Neutrophil (primary cell): Measurements from ENCODE around the gene NSUN7.
A peak's percentile ranks its signal among the peaks of the same experiment; 100 is the strongest.

Experiments
- H3K27ac ChIP-seq: fragments of 200-600 bp; sonication (generic); 2 replicates; pipeline ENCODE4 v1.5.1; 2016; ENCODE audit warnings: mild to moderate bottlenecking, moderate library complexity
- H3K27me3 ChIP-seq: fragments of 200-600 bp; sonication (generic); 2 replicates; pipeline ENCODE4 v1.6.0; 2016; ENCODE audit warnings: mild to moderate bottlenecking
- H3K36me3 ChIP-seq: fragments of 200-600 bp; sonication (generic); 2 replicates; pipeline ENCODE4 v1.5.1; 2017
- H3K4me1 ChIP-seq, 2 experiments: fragments of 200-600 bp in 1 of 2; sonication (generic) in 1 of 2; 1 replicate in 1 of 2; 2 replicates in 1 of 2; pipeline versions ENCODE4 v1.5.1 to v1.6.1; 2013 to 2016; ENCODE audit warnings: low read depth in 1 of 2, low read length in 1 of 2, mild to moderate bottlenecking in 1 of 2, moderate library complexity in 1 of 2; ENCODE audit not compliant: control insufficient read depth in 1 of 2, insufficient read depth in 1 of 2
- H3K4me3 ChIP-seq, 2 experiments: fragments of 200-600 bp in 1 of 2; sonication (generic) in 1 of 2; 1 replicate in 1 of 2; 2 replicates in 1 of 2; pipeline ENCODE4 v1.5.1; 2013 to 2016; ENCODE audit warnings: low read depth in 1 of 2, low read length in 1 of 2, mild to moderate bottlenecking in 1 of 2, moderate library complexity in 1 of 2
- H3K9me3 ChIP-seq: fragments of 200-600 bp; sonication (generic); 2 replicates; pipeline ENCODE4 v1.5.1; 2016
- CTCF ChIP-seq: fragments of 200-600 bp; sonication (generic); IDR thresholded peaks from 2 replicates; pipeline ENCODE4 v1.5.1; 2016; ENCODE audit warnings: antibody characterized with exemption

NSUN7 gene

GRCh38 chr4:40856840-40857362, 107.1 kb downstream of the NSUN7 start:
- no peaks in the 10 kb centered on the region for H3K9me3 ChIP-seq
- H3K27ac ChIP-seq = no peak overlapping the region
- peaks cover 12% of the 10 kb centered on the region for H3K27me3 ChIP-seq
- H3K4me1 ChIP-seq = peaks cover 15 to 24% of the 10 kb centered on the region in 2 experiments
- TF ChIP-seq CTCF = no peak
- no peaks in the 10 kb centered on the region for H3K36me3 ChIP-seq
- peak overlapping the region; percentile 60 to 62 for H3K4me3 ChIP-seq

- no peak overlapping the region for H3K27ac ChIP-seq
- H3K9me3 ChIP-seq = no peaks in the 10 kb centered on the region
- H3K36me3 ChIP-seq = no peaks in the 10 kb centered on the region
- no peak overlapping the region for H3K4me3 ChIP-seq
- TF ChIP-seq CTCF = no peak
- peaks cover 12% of the 10 kb centered on the region for H3K27me3 ChIP-seq
- peaks cover 15 to 24% of the 10 kb centered on the region in 2 experiments for H3K4me1 ChIP-seq
These were observed 108.2 kb downstream of the NSUN7 start for GRCh38 chr4:40857956-40858355.

- Histone ChIP-seq H3K9me3 (no peaks in the 10 kb centered on the region), H3K27me3 (peaks cover 12% of the 10 kb centered on the region), H3K36me3 (no peaks in the 10 kb centered on the region), H3K27ac (no peak overlapping the region), H3K4me1 (peaks cover 15 to 24% of the 10 kb centered on the region in 2 experiments), H3K4me3 (no peak overlapping the region)
- TF ChIP-seq CTCF = no peak
These were observed 109.2 kb downstream of the NSUN7 start for GRCh38 chr4:40858962-40859361.
